Measurements from ENCODE around the gene UBE2E2.

GRCh38 chr3:23552506-23552905 lies 349.4 kb downstream of the UBE2E2 start:
- TF ChIP-seq CTCF (IDR thresholded peaks at IDR 0.05) (no peak), POLR2A (IDR thresholded peaks at IDR 0.05) (no peak)
